H1 (cell line): ENCODE results near the gene SH3BP2. TPM values are rescaled to one million over a fixed set of nuclear protein-coding genes. Genes with fewer than 3 reads are reported as not detected.

Experiments
- CBX5 ChIP-seq: fragments of 300-800, 300-1000 bp; sonication (generic); IDR thresholded peaks from 2 replicates; pipeline ENCODE4 v1.7.1; 2016; ENCODE audit warnings: antibody characterized with exemption, low read length, low read depth
- CTCF ChIP-seq, 3 experiments: IDR thresholded peaks; 1 replicate in 2 of 3; 2 replicates in 1 of 3; pipeline versions ENCODE4 v1.5.1 to v1.6.1; 2011; ENCODE audit warnings: low read length in 3 of 3, mild to moderate bottlenecking in 3 of 3, inconsistent platforms in 2 of 3, low read depth in 1 of 3, moderate library complexity in 1 of 3; ENCODE audit not compliant: insufficient read depth in 1 of 3; ENCODE audit errors: control extremely low read depth in 1 of 3
- KDM1A ChIP-seq: fragments of 200-600, 300-600 bp; sonication (generic); IDR thresholded peaks from 2 replicates; pipeline ENCODE4 v1.7.1; 2016; ENCODE audit warnings: mild to moderate bottlenecking, low read length, borderline replicate concordance
- MAFK ChIP-seq: IDR thresholded peaks from 2 replicates; pipeline ENCODE4 v1.6.1; 2012; ENCODE audit warnings: low read depth, mild to moderate bottlenecking, improper control_type of control experiment, low read length
- PHF8 ChIP-seq: fragments of 200-600 bp; sonication (generic); conservative IDR thresholded peaks from 2 replicates; pipeline ENCODE4 v1.7.1; 2012; ENCODE audit warnings: low read depth, mild to moderate bottlenecking, inconsistent platforms, low read length, moderate library complexity
- SAP30 ChIP-seq: fragments of 300-600 bp; sonication (generic); IDR thresholded peaks from 2 replicates; pipeline ENCODE4 v1.7.1; 2012; ENCODE audit warnings: low read length, moderate library complexity, mild to moderate bottlenecking, inconsistent platforms; ENCODE audit not compliant: insufficient read depth, insufficient replicate concordance
- SP4 ChIP-seq: IDR thresholded peaks from 2 replicates; pipeline ENCODE4 v1.6.1; 2012; ENCODE audit warnings: low read length, inconsistent platforms
- polyA plus RNA-seq, 7 experiments: library from polyadenylated mRNA; depleted of rRNA in 3 of 7; stranded (reverse) in 5 of 7; unstranded in 2 of 7; fragments of >200 nt in 5 of 7; fragments of 200-250 nt in 2 of 7; gene quantifications; 1 replicate in 5 of 7; 2 replicates in 1 of 7; 4 replicates in 1 of 7; pipeline versions ENCODE4 v1.2.1 to v1.2.3, GENCODE V29; 2011 to 2013; ENCODE audit warnings: missing spikeins in 2 of 7, mixed read lengths in 2 of 7
- total RNA-seq: library from RNA; stranded (reverse); fragmentation: NEBNext Ultra II Directional; extraction: Animal tissue kit (Norgen Biotek cat#: 25700); gene quantifications from 2 replicates; pipeline ENCODE4 v1.2.1, GENCODE V29; 2021

SH3BP2 gene
- total and polyA plus RNA-seq, 2 of the 8 experiments (the other 6 are each of a cell fraction or from before 2014, with no cell fraction given), result 27.4 to 31.4 TPM

GRCh38 chr4:2873329-2873728, 80.4 kb downstream of the SH3BP2 start (continued):
- TF ChIP-seq CTCF (IDR thresholded peaks at IDR 0.05; ENCODE audit: control extremely low read depth in 1 of 3, insufficient read depth in 1 of 3, low read depth in 1 of 3, low read length in 3 of 3), result no peak
- no peak for TF ChIP-seq CBX5
- no peak for TF ChIP-seq SAP30
- TF ChIP-seq MAFK, result no peak
- no peak for TF ChIP-seq PHF8
- TF ChIP-seq KDM1A, result no peak
- TF ChIP-seq SP4, result no peak
